Measurements from ENCODE around the gene PIK3C2B.

The PIK3C2B gene

DNA sequence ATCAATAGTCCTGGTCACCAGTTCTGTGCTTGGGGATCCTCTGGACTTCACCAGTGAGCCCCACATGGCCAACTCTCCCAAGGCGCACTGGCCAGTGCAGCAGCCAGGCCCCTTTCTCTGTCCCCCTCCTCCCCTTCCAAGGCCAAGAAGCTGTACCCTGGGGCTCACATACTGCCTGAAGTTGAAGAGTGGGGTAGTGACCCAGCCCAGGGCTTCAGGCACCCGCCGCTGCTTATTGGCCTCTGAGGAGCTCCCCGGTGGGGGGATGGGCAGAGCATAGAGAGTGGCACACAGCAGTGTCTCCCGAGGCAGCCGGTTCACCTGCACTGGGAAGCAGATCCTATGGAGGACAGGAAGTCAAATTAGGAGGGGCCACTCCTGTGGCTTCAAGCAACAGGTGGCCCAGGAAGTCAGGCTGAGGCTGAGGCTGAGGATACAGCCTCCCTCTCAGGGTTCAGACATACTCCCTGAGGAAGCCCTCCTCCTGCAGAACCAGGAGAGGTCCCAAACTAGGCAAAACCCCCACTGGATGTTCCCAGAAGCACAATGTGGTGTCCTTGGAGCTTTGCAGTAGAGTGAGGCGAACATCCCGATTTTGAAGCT lies 44.8 kb downstream of the PIK3C2B start:
- no peak overlapping the region for H3K4me2 ChIP-seq (ENCODE audit: low read depth, low read length)
- no peak overlapping the region for H3K27ac ChIP-seq (ENCODE audit: low read length)
- H3K9me2 ChIP-seq (replicated peaks; ENCODE audit: insufficient read depth, low read length): no peaks in the 10 kb centered on the region
- H3F3A ChIP-seq (ENCODE audit: insufficient read depth, low read length): peaks cover 3% of the 10 kb centered on the region; the same call in 1 of the 2 replicates
- H4K20me1 ChIP-seq (ENCODE audit: insufficient read depth, low read length): no peaks in the 10 kb centered on the region
- no peaks in the 10 kb centered on the region for H3K79me2 ChIP-seq (ENCODE audit: low read length)
- H2AFZ ChIP-seq (ENCODE audit: low read length): no peak overlapping the region
- H3K9ac ChIP-seq (ENCODE audit: low read length): no peak overlapping the region
- DNase-seq: no peak
- H3K27me3 ChIP-seq (replicated peaks; ENCODE audit: insufficient read depth, low read length): no peaks in the 10 kb centered on the region
- H3K4me3 ChIP-seq (ENCODE audit: low read length): no peak overlapping the region
- H3K9me3 ChIP-seq (replicated peaks; ENCODE audit: insufficient read depth, low read length): no peaks in the 10 kb centered on the region
- peaks cover 7% of the 10 kb centered on the region for H3K4me1 ChIP-seq (ENCODE audit: low read length)
- TF ChIP-seq EZH2phosphoT487 (IDR thresholded peaks at IDR 0.05; ENCODE audit: low read length): no peak
- no peak for TF ChIP-seq EZH2 (optimal IDR thresholded peaks at IDR 0.05; ENCODE audit: low read depth, low read length)
- TF ChIP-seq, protein P1, sequence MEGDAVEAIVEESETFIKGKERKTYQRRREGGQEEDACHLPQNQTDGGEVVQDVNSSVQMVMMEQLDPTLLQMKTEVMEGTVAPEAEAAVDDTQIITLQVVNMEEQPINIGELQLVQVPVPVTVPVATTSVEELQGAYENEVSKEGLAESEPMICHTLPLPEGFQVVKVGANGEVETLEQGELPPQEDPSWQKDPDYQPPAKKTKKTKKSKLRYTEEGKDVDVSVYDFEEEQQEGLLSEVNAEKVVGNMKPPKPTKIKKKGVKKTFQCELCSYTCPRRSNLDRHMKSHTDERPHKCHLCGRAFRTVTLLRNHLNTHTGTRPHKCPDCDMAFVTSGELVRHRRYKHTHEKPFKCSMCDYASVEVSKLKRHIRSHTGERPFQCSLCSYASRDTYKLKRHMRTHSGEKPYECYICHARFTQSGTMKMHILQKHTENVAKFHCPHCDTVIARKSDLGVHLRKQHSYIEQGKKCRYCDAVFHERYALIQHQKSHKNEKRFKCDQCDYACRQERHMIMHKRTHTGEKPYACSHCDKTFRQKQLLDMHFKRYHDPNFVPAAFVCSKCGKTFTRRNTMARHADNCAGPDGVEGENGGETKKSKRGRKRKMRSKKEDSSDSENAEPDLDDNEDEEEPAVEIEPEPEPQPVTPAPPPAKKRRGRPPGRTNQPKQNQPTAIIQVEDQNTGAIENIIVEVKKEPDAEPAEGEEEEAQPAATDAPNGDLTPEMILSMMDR (IDR thresholded peaks at IDR 0.05; ENCODE audit: low read length): no peak
- H3K36me3 ChIP-seq (replicated peaks; ENCODE audit: insufficient read depth, low read length): no peaks in the 10 kb centered on the region

DNA sequence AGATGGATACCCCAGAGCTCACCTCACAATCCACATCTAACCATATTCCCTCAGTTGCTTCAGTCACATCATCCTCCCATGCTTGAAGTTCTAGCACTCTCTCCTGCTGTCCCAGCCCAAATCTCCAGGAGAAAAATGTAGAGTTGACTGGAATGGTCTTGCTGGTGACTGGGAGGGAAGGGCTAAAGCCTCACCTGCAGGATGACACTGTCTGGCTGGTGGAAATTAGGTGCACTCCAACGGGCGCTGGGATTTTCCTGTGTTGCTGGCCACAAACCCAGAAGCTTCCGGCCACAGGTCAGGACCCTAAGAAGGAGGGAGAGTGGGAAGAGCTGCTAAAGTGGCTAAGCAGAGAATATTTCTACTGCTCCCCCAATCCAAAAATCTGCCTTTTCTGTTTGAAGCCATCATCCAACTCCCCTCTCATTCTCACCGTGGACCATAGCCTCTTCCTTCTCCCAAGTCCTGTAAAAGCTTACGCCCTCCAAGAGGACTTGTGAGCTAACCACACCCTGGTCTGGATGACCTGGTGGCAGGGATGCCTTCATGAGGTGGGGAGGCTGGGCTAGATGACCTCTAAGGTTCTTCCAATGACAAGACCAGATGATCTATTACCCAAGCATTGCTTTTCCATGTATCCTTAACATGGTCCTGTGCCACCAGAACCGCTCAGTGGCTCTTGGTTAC lies 45.5 kb downstream of the PIK3C2B start:
- Histone ChIP-seq H3K9ac (ENCODE audit: low read length) (no peak overlapping the region), H2AFZ (ENCODE audit: low read length) (no peak overlapping the region), H3K79me2 (ENCODE audit: low read length) (no peaks in the 10 kb centered on the region), H3K4me2 (ENCODE audit: low read depth, low read length) (no peak overlapping the region), H3K4me1 (ENCODE audit: low read length) (peaks cover 7% of the 10 kb centered on the region), H3K9me3 (replicated peaks; ENCODE audit: insufficient read depth, low read length) (no peaks in the 10 kb centered on the region), H3K27ac (ENCODE audit: low read length) (no peak overlapping the region), H3F3A (ENCODE audit: insufficient read depth, low read length) (peaks cover 3% of the 10 kb centered on the region; the same call in 1 of the 2 replicates), H3K9me2 (replicated peaks; ENCODE audit: insufficient read depth, low read length) (no peaks in the 10 kb centered on the region), H3K36me3 (replicated peaks; ENCODE audit: insufficient read depth, low read length) (no peaks in the 10 kb centered on the region), H4K20me1 (ENCODE audit: insufficient read depth, low read length) (no peaks in the 10 kb centered on the region), H3K4me3 (ENCODE audit: low read length) (no peak overlapping the region), H3K27me3 (replicated peaks; ENCODE audit: insufficient read depth, low read length) (no peaks in the 10 kb centered on the region)
- DNase-seq: no peak
- no peak for TF ChIP-seq EZH2phosphoT487 (IDR thresholded peaks at IDR 0.05; ENCODE audit: low read length)
- TF ChIP-seq EZH2 (optimal IDR thresholded peaks at IDR 0.05; ENCODE audit: low read depth, low read length): no peak
- TF ChIP-seq, protein P1 (IDR thresholded peaks at IDR 0.05; ENCODE audit: low read length): no peak

DNA sequence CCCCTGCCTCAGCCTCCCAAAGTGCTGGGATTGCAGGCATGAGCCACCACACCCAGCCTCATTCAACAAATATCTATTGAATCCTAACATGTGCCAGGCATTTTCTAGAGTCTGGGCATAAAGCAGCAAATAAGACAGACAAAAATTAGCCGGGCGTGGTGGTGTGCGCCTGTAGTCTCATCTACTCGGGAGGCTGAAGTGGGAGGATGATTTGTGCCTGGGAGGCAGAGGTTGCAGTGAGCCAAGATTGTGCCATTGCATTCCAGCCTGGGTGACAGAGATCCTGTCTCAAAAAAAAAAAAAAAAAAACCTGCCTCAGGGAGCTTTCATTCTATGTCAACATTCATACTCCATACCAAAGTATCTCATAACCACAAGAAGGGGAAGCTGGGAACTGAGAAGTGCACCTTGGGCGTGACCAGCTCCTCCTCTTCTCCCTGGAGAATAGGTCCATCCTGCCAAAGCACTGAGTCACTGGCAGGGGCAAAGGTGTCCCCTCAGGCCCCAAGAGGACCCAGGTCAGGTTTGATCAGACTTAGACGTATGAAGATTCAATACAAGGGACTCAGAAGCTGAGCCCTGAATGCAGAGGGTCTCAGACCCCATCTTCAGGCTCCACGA lies 46.2 kb downstream of the PIK3C2B start:
- Histone ChIP-seq H3K79me2 (ENCODE audit: low read length) (no peaks in the 10 kb centered on the region), H3K9me2 (replicated peaks; ENCODE audit: insufficient read depth, low read length) (no peaks in the 10 kb centered on the region), H3K27me3 (replicated peaks; ENCODE audit: insufficient read depth, low read length) (no peaks in the 10 kb centered on the region), H3K9me3 (replicated peaks; ENCODE audit: insufficient read depth, low read length) (no peaks in the 10 kb centered on the region), H2AFZ (ENCODE audit: low read length) (no peak overlapping the region), H3F3A (ENCODE audit: insufficient read depth, low read length) (peaks cover 3% of the 10 kb centered on the region; the same call in 1 of the 2 replicates), H3K4me1 (ENCODE audit: low read length) (peaks cover 7% of the 10 kb centered on the region), H3K4me3 (ENCODE audit: low read length) (no peak overlapping the region), H4K20me1 (ENCODE audit: insufficient read depth, low read length) (no peaks in the 10 kb centered on the region), H3K4me2 (ENCODE audit: low read depth, low read length) (no peak overlapping the region), H3K9ac (ENCODE audit: low read length) (no peak overlapping the region), H3K36me3 (replicated peaks; ENCODE audit: insufficient read depth, low read length) (no peaks in the 10 kb centered on the region), H3K27ac (ENCODE audit: low read length) (no peak overlapping the region)
- DNase-seq: no peak
- TF ChIP-seq, protein P1 (IDR thresholded peaks at IDR 0.05; ENCODE audit: low read length): no peak
- TF ChIP-seq EZH2 (optimal IDR thresholded peaks at IDR 0.05; ENCODE audit: low read depth, low read length) (no peak), EZH2phosphoT487 (IDR thresholded peaks at IDR 0.05; ENCODE audit: low read length) (no peak)
